Measurements from ENCODE around the gene COX5A.
"Not testable (repeated sequence)": the region's sequence is repeated elsewhere in the genome, so short reads cannot be mapped to it uniquely, and the experiment has no call there.

Gene COX5A

GRCh38 chr15:74917676-74918075 lies 20.2 kb downstream of the COX5A start:
- no peak overlapping the region for H3K27ac ChIP-seq (replicated peaks)
- no peak for TF ChIP-seq GABPA (IDR thresholded peaks at IDR 0.05; ENCODE audit: low read depth)
- no peak for TF ChIP-seq SPI1 (IDR thresholded peaks at IDR 0.05; ENCODE audit: borderline replicate concordance, low read depth)
- TF ChIP-seq, protein P1, sequence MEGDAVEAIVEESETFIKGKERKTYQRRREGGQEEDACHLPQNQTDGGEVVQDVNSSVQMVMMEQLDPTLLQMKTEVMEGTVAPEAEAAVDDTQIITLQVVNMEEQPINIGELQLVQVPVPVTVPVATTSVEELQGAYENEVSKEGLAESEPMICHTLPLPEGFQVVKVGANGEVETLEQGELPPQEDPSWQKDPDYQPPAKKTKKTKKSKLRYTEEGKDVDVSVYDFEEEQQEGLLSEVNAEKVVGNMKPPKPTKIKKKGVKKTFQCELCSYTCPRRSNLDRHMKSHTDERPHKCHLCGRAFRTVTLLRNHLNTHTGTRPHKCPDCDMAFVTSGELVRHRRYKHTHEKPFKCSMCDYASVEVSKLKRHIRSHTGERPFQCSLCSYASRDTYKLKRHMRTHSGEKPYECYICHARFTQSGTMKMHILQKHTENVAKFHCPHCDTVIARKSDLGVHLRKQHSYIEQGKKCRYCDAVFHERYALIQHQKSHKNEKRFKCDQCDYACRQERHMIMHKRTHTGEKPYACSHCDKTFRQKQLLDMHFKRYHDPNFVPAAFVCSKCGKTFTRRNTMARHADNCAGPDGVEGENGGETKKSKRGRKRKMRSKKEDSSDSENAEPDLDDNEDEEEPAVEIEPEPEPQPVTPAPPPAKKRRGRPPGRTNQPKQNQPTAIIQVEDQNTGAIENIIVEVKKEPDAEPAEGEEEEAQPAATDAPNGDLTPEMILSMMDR (IDR thresholded peaks at IDR 0.05; ENCODE audit: insufficient read depth, low read length): no peak
- TF ChIP-seq REST (IDR thresholded peaks at IDR 0.05; ENCODE audit: insufficient replicate concordance, low read depth): no peak
- TF ChIP-seq POLR2AphosphoS5 (IDR thresholded peaks at IDR 0.05; ENCODE audit: low read depth): no peak
- H3K4me3 ChIP-seq (replicated peaks; ENCODE audit: insufficient read depth, low read length): no peak overlapping the region
- H3K27me3 ChIP-seq (ENCODE audit: insufficient read depth, poor library complexity, severe bottlenecking): no peaks in the 10 kb centered on the region
- DNase-seq (ENCODE audit: low read depth in 1 of 2, low spot score in 1 of 2): no peak

DNA sequence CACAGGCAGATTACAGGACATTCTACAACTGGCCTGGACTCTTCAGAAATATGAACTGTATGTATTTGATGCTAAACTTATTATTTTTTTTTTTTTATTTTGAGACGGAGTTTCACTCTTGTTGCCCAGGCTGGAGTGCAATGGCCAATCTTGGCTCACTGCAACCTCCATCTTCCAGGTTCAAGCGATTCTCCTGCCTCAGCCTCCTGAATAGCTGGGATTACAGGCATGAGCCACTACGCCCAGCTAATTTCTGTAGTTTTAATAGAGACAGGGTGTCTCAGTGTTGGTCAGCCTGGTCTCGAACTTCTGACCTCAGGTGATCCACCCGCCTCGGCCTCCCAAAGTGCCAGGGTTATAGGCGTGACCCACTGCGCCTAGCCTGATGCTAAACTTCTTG lies 24.1 kb downstream of the COX5A start:
- not testable (repeated sequence) for H3K4me3 ChIP-seq (replicated peaks; ENCODE audit: insufficient read depth, low read length); H3K27ac ChIP-seq (replicated peaks); H3K27me3 ChIP-seq (ENCODE audit: insufficient read depth, poor library complexity, severe bottlenecking); DNase-seq (ENCODE audit: low read depth in 1 of 2, low spot score in 1 of 2)

DNA sequence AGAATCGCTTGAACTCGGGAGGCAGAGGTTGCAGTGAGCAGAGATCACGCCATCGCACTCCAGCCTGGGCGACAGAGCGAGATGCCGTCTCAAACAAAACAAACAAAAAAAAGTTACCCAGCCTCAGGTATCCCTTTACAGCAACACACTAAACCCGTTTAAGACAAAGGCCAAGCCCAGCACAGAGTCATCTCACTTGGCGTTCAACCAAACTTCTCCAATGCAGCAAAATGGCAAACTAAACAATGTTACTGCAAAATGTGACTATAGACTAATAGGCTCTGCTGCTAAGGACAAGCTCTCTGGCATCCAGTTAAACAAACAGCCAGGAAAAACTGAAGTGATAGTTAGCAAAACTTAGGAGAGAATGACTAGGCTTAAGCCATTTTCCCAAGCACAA lies 24.8 kb downstream of the COX5A start:
- no peak for DNase-seq (ENCODE audit: low read depth in 1 of 2, low spot score in 1 of 2)
- no peak overlapping the region for H3K4me3 ChIP-seq (replicated peaks; ENCODE audit: insufficient read depth, low read length)
- no peak overlapping the region for H3K27ac ChIP-seq (replicated peaks)
- no peaks in the 10 kb centered on the region for H3K27me3 ChIP-seq (ENCODE audit: insufficient read depth, poor library complexity, severe bottlenecking)
- no peak for TF ChIP-seq SPI1 (IDR thresholded peaks at IDR 0.05; ENCODE audit: borderline replicate concordance, low read depth)
- no peak for TF ChIP-seq REST (IDR thresholded peaks at IDR 0.05; ENCODE audit: insufficient replicate concordance, low read depth)
- no peak for TF ChIP-seq GABPA (IDR thresholded peaks at IDR 0.05; ENCODE audit: low read depth)
- TF ChIP-seq, protein P1 (IDR thresholded peaks at IDR 0.05; ENCODE audit: insufficient read depth, low read length): no peak
- TF ChIP-seq POLR2AphosphoS5 (IDR thresholded peaks at IDR 0.05; ENCODE audit: low read depth): no peak

GRCh38 chr15:74908635-74909034 lies 29.2 kb downstream of the COX5A start:
- TF ChIP-seq, protein P1 (IDR thresholded peaks at IDR 0.05; ENCODE audit: insufficient read depth, low read length): no peak
- DNase-seq (ENCODE audit: low read depth in 1 of 2, low spot score in 1 of 2): no peak
- H3K27ac ChIP-seq (replicated peaks): no peak overlapping the region
- no peak overlapping the region for H3K4me3 ChIP-seq (replicated peaks; ENCODE audit: insufficient read depth, low read length)
- no peaks in the 10 kb centered on the region for H3K27me3 ChIP-seq (ENCODE audit: insufficient read depth, poor library complexity, severe bottlenecking)
